H1 (cell line): ENCODE data around the gene DEFB108B.
"Not testable (repeated sequence)": the region's sequence is repeated elsewhere in the genome, so short reads cannot be mapped to it uniquely, and the experiment has no call there.

Experiments used
- ASH2L ChIP-seq: fragments of 200-600, 300-600 bp; sonication (generic); IDR thresholded peaks from one replicate; pipeline ENCODE4 v1.7.1; 2017; ENCODE audit warnings: low read length
- JUND ChIP-seq: IDR thresholded peaks from 2 replicates; pipeline ENCODE4 v1.6.1; 2011; ENCODE audit warnings: mild to moderate bottlenecking, improper control_type of control experiment, low read length
- NANOG ChIP-seq: IDR thresholded peaks from 2 replicates; pipeline ENCODE4 v1.6.1; 2011; ENCODE audit warnings: low read length, low read depth, mild to moderate bottlenecking, inconsistent platforms; ENCODE audit not compliant: insufficient read depth, poor library complexity, severe bottlenecking
- POLR2A ChIP-seq, 2 experiments: IDR thresholded peaks; 1 replicate in 1 of 2; 2 replicates in 1 of 2; pipeline ENCODE4 v1.6.1; 2011; ENCODE audit warnings: low read depth in 2 of 2, low read length in 2 of 2, mild to moderate bottlenecking in 2 of 2; ENCODE audit errors: control extremely low read depth in 1 of 2
- RFX5 ChIP-seq: IDR thresholded peaks from 2 replicates; pipeline ENCODE4 v1.6.1; 2011; ENCODE audit warnings: low read depth, low read length, improper control_type of control experiment, borderline replicate concordance
- TAF1 ChIP-seq: IDR thresholded peaks from 2 replicates; pipeline ENCODE4 v1.6.1; 2011; ENCODE audit warnings: mild to moderate bottlenecking, low read depth, low read length
- TF ChIP-seq, protein P1 (sequence below), 3 experiments: IDR thresholded peaks; 1 replicate in 2 of 3; 2 replicates in 1 of 3; pipeline versions ENCODE4 v1.5.1 to v1.6.1; 2011; ENCODE audit warnings: low read length in 3 of 3, mild to moderate bottlenecking in 3 of 3, inconsistent platforms in 2 of 3, low read depth in 1 of 3, moderate library complexity in 1 of 3; ENCODE audit not compliant: insufficient read depth in 1 of 3; ENCODE audit errors: control extremely low read depth in 1 of 3
- TF ChIP-seq, protein P2 (sequence below): IDR thresholded peaks from 2 replicates; pipeline ENCODE4 v1.6.1; 2012; ENCODE audit warnings: inconsistent platforms

DNA sequence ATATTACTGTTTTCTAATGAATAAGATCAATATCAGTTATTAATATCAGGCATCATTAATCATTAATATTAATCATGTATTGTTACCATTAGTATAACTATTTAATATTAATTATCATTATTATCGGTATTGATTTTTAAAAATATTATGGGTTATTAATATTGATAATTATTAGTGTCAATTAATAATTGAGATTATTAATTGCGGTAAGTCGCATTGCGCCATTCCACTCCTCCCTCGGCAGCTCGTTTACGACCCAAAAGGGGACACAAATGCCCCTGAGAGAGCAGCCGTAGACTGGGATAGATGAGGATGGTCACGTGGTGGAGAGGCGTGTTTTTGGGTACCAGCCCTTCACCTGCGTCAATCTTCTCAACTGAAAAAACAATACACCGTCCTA is 52.8 kb downstream of the DEFB108B start:
- TF ChIP-seq TAF1; RFX5; ASH2L; NANOG; JUND; POLR2A (IDR thresholded peaks at IDR 0.05; ENCODE audit: control extremely low read depth in 1 of 2, low read depth in 2 of 2, low read length in 2 of 2): not testable (repeated sequence)
- TF ChIP-seq, protein P1, sequence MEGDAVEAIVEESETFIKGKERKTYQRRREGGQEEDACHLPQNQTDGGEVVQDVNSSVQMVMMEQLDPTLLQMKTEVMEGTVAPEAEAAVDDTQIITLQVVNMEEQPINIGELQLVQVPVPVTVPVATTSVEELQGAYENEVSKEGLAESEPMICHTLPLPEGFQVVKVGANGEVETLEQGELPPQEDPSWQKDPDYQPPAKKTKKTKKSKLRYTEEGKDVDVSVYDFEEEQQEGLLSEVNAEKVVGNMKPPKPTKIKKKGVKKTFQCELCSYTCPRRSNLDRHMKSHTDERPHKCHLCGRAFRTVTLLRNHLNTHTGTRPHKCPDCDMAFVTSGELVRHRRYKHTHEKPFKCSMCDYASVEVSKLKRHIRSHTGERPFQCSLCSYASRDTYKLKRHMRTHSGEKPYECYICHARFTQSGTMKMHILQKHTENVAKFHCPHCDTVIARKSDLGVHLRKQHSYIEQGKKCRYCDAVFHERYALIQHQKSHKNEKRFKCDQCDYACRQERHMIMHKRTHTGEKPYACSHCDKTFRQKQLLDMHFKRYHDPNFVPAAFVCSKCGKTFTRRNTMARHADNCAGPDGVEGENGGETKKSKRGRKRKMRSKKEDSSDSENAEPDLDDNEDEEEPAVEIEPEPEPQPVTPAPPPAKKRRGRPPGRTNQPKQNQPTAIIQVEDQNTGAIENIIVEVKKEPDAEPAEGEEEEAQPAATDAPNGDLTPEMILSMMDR (IDR thresholded peaks at IDR 0.05; ENCODE audit: control extremely low read depth in 1 of 3, insufficient read depth in 1 of 3, low read depth in 1 of 3, low read length in 3 of 3), result not testable (repeated sequence)
- TF ChIP-seq, protein P2, sequence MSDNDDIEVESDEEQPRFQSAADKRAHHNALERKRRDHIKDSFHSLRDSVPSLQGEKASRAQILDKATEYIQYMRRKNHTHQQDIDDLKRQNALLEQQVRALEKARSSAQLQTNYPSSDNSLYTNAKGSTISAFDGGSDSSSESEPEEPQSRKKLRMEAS, result not testable (repeated sequence)
